ENCODE data around the gene TSKU.

- no peak for TF ChIP-seq SUZ12 (IDR thresholded peaks at IDR 0.05; ENCODE audit: extremely low read depth, insufficient read depth, insufficient read length)
- TF ChIP-seq YY1 (IDR thresholded peaks at IDR 0.05; ENCODE audit: insufficient read depth, insufficient read length) = no peak
- no peak for TF ChIP-seq ZNF274 (IDR thresholded peaks at IDR 0.05; ENCODE audit: low read depth, low read length)
Observed at GRCh38 chr11:76835928-76836612, 52.9 kb downstream of the TSKU start.

All from NT2/D1 (cell line).